HG02610 (cell line): ENCODE data around the gene CASP6.
"Not testable (repeated sequence)": the region's sequence is repeated elsewhere in the genome, so short reads cannot be mapped to it uniquely, and the experiment has no call there.

Experiments
- ATAC-seq: cut with Tn5 transposase; IDR thresholded peaks from one replicate; pipeline ENCODE4 v1.9.1; 2021; ENCODE audit warnings: mild to moderate bottlenecking, moderate library complexity; ENCODE audit not compliant: unreplicated experiment

Gene CASP6

DNA sequence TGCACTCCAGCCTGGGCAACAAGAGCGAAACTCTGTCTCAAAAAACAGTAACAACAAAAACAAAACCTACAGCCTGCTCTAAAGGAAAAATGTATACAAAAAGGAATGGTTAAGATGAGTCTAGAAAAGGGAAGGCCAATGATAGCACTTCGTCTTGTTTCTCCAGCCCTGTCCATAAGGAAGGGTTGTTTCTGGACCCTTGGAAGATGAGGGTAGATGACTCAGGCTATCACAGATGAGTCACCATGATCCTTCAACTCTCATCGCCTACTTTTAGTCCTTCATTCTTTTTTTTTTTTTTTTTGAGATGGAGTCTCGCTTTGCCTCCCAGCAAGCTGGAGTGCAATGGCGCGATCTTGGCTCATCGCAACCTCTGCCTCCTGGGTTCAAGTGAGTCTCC lies 17.8 kb upstream of the CASP6 start:
- ATAC-seq = no peak

DNA sequence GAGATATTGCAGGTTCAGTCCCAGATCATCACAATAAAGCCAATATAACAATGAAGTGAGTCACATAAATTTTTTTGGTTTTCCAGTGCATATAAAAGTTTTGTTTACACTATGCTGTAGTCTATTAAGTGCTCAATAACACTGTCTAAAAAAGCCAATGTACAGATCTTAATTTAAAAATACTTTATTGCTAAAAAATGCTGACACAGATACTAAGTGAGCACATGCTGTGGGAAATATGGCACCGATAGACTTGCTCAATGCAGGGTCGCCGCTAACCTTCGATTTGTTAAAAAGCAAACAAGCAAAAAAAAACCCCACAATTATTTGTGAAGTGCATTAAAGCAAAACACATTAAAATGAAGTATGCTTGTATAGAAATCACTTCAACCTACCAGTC lies 16.4 kb upstream of the CASP6 start:
- ATAC-seq = no peak

DNA sequence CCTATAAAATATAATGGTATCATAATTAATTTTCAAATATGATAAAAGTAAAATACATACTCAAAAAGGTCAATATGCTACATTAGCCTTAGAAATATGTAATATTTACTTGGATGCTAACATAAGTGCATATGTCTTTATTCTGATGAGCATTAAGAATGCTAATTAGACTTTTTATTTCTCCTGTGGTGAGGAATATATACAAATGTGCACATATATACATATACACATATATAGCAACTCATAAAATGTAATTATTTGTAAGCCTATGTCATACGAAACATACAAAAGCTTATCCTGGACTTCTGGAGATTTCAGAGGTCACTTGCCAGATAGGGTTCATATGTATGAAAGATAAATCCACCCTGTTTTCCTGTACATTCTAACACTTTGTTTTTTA lies 15.5 kb upstream of the CASP6 start:
- no peak for ATAC-seq

DNA sequence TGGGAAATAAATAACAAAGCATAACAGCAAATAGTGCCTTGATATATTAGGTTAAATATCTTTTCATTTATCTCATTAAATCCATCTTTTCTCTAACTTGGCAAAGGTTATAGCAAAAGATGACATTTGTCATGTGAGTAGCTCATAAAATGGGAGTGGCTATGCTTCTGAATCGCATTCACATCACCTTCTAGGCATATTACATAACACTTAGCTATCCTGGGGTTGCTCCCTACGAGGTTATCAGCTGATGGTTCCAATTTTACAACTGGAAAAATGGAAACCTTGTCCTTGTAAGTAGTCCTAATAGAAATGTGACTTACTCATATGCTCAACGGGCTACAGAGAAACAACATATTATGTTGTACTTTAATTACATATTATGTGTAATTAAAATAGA lies 10.3 kb upstream of the CASP6 start:
- no peak for ATAC-seq

DNA sequence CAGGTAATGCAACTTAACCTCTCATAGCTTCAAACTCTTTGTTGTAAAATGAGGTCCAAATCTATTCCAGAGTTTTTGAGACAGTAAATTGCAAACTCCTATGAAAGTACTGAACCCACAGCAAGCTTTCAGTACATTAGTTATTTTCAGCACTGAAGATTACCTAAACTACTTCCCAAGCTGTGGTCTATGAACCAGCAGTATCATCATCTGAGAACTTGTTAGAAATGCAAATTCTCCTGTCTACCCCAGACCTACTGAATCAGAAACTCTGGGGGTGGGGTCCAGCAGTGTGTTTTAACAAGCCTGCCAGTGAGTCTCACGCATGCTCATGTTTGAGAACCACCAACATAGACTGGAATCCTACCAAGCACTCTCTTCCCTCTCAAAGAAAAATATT lies 5.7 kb upstream of the CASP6 start:
- peak; percentile 97 for ATAC-seq

DNA sequence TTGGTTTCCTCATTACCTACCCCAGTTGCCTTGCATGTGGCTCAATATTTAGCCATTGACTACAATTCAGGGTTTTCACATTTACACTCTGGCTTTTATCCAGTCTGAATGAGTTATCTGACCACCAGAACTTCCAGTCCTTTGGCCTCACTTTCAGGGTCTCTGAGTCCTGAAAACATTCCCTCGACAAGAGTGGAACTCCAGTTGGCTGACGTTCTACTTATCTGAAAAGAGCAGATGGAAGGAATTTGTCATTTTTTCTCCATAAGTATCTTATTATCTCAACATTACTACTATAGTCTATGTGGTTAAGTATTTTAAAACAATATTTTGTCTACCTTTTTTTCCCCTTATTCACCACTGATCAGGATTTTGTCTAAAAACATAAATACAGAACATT lies 5.2 kb upstream of the CASP6 start:
- no peak for ATAC-seq

DNA sequence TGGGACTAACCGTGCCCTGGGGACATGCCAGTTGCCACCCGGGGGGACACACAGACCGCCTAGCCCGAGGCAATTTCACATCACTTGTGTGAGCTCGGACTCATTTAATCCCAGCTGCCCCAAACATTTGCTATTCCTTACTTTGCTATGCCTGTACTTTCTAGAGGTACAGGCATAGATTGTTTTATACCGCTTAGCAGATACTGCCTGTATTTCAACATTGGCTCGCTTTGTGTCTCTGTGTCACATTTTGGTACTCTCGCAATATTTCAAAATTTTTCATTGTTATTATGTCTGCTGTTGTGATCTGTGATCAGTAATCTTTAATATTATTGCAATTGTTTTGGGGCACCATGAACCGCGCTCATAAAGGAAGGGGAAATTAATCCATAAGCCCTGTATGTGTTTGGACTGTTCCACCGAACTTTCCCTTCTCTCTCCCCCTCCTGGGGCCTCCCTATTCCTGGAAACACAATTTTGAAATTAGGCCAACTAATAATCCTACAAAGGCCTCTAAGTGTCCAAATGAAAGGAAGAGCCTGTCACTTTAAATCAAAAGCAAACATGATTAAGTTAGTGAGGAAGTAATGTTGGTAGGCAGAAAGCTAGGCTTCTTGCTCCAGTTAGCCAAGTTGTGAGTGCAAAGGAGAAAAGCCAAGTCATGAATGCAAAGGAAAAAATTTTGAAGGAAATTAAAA lies 568 bp upstream of the CASP6 start:
- ATAC-seq = no peak

DNA sequence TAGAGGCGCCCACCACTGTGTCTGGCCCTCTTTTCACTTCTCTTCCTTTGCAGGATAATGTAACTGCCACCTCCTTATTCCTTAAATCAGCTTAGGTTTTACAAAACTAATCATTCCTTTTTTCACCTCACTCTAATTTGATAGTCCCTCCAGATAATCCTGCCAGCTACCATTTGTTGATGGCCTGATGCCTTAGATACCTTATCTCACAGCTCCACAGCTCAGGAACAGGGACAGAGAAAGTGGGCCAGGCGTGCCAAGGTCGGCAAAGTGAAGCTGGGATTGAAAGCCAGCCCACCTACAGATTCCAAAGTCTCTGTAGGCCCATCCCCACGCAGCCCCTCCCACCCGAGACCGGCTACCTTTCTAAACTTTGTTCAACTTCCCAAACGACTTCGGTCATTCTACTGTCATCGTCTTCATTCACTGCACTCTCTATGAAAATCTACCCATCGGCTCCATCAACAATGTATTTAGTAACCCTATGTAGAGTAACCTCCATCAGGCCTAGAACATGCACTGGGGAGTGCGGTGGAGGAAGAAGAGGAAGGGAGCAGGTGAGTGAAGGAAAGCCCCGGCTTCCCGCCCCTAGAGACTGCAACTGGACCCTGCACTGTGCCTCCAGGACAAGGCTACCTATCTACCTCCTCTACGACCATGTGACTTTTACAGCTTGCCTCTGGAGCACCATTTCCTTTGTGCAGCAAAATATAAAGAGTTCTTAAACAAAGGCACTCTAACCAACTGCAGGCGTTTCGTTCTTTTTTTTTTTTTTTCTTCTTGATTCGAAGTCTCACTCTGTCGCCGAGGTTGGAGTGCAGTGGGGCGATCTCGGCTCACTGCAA lies 1.5 kb downstream of the CASP6 start:
- no peak for ATAC-seq

DNA sequence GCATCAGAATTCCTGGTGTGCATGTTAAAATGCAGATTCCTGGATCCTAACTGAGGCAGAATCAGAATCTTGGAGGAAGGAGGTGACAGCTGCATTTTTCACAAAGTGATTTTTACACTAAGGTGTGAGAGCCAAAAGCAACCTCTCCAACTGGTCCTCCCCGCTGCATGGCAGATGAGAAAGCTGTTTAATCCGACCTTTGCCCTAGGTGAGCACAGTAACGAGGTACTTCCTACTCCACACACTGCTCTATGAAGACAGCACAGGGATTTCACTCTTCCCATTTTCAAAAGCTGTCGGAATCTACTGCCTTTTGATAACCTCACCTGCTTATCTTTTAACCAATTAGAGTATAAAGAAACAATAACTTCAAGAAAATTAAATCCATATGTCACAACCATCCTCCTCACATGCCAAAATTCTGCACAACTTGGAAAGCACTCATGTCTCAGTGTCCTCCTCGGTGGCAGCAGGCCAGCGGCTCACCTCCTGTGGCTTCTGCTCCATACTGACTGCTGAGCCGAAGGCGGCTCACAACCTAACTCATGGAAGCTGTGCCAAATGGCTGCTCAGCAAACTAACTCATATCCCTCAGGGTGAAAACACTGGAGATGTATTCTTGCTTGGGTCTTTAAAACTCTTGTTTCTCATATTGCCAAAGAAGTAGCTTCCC lies 3.6 kb downstream of the CASP6 start:
- ATAC-seq = no peak

DNA sequence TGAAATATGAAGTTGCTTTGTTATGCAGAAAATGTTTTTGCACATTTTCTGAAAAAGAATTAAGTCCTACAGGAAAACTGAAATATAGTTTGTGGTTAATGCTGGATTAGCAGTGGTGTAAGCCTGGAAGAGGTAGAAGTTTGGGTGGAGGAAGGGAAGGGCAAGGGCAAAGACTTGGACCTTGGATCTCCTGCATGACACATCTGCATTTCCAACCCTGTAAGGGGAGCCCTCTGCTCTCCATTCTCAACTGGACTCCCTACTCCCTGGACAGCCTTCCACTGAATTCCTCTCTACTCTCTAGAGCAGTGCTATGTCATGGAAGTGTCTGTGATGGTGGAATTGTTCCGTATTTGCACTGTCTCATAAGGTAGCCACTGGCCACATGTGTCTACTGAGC lies 4.6 kb downstream of the CASP6 start:
- no peak for ATAC-seq

DNA sequence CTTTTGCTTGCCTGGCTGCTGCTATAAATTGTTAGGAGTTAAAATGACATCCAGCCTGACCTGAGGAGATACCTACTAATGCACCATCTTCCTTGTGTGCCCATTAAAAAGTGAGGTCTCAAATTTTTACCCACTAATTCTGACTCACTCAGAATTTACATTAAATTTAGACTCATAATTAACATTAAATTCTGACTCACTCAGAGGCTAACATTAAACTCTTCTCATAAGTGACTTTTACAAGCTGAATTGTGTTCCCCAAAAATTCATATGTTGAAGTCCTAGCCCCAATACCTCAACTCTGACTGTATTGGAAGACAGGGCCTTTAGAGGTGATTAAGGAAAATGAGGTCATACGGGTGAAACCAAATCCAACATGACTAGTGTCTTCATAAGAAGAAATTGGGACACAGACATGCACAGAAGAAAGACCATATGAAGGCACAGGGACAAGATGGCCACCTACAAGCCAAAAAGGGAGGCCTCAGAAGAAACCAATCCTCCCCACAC lies 11.8 kb downstream of the CASP6 start:
- ATAC-seq = no peak

DNA sequence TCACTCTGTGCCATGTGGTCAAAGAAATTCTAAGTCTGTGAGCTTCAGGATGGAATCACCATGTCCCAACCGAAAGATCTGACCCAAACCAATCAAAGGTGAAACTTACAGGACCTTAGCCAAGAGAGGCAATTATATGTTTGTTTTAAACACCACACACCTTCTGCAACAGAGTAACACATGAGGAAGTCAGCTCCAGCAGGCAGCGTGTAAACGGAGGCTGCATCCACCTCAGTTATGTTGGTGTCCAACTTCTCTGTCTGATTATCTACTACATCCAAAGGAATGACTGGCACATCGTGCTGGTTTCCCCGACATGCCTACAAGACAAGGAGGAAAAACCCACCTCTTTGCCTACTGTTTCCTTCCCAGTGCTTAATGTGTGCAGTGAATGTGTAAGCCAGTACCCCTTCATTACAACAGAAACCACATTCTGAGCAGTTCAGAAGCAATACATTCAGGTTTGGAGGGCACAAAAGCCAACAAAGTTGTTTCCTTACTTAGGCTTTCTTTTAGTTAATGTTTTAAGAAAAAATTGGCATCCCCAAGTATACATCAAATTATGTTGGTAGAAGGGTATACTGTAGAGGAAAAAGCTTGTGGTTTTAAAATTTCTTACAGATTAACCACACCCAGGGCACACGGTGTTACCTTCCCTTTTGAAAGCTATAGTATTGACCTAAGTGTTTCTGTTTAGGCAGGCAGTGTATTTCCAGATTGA lies 12.4 kb downstream of the CASP6 start:
- no peak for ATAC-seq

DNA sequence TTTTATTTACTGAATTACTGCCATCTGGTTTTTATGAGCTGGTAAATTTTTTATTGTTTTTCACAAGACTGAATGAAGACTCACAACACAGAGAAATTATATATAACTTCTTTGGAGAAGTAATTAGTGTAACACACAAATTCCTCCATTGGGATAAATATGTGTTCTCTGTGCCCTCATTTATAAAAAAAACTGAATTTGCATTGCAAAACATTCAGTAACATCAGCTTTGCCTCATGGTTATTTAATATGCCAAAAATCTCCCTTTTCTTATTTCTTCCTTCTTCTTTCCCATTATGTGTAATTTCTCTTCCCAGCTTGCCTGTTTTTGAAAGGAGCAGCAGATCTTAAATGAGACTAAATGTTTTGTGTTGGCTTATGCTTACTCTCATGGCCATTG lies 18.5 kb downstream of the CASP6 start:
- ATAC-seq = no peak

DNA sequence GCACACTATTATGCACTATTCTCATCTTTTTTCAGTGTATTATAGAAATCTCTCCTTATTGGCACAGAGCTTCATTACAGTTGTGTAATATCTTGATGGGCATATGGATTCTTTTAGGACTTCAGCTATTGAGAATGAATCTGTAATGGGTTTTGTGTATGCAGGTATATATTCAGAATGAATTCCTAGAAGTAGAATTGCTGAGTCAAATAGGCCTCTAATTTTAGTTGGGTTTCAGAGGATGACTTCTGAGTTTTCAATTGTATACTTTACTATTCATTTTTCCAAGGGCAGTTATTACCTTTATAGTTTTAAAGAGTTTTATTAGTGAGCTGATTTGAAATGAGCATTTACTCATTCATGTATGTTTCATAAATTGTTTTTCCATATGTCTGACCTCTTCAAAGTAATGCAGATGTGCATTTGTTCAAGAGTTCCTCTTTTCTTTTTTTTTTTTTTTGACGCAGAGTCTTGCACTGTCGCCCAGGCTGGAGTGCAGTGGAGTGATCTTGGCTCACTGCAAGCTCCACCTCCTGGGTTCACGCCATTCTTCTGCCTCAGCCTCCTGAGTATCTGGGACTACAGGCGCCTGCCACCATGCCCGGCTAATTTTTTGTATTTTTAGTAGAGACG lies 19.5 kb downstream of the CASP6 start:
- no peak for ATAC-seq

DNA sequence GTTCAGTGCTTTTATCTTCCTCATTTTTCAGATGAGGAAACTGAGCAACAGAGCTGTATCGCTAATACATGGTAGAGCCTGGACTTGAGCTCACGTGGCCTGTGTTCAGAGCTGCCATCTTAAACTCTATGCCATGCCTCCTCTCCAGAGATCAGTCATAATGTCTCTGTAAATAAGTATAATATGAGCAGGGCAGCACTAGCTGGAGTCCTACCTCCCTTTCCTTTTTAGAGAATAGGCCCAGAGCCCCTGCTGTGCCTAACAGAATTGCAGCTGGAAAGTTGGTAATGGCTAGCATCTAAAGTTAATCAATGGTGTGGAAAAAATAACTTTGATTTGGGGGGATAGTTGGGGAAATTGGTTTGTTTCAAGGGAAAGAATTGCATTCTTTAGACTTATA lies 20.4 kb downstream of the CASP6 start:
- no peak for ATAC-seq

DNA sequence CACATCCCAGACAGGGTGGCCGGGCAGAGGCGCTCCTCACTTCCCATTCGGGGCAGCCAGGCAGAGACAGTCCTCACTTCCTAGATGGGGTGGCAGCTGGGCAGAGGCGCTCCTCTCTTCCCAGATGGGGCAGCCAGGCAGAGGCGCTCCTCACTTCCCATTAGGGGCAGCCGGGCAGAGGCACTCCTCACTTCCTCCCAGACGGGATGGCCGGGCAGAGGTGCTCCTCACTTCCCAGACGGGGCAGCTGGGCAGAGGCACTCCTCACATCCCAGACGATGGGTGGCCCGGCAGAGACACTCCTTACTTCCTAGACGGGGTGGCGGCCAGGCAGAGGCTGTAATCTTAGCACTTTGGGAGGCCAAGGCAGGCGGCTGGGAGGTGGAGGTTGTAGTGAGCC lies 24.3 kb downstream of the CASP6 start:
- ATAC-seq = not testable (repeated sequence)

DNA sequence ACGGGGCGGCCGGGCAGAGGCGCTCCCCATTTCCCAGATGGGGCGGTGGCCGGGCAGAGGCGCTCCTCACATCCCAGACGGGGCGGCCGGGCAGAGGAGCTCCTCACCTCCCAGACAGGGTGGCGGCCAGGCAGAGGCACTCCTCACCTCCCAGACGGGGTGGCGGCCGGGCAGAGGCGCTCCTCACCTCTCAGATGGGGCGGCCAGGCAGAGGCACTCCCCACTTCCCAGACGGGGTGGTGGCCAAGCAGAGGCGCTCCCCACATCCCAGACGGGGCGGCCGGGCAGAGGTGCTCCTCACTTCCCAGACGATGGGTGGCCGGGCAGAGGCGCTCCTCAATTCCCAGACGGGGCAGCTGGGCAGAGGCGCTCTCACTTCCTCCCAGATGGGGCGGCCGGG lies 24.8 kb downstream of the CASP6 start:
- not testable (repeated sequence) for ATAC-seq

DNA sequence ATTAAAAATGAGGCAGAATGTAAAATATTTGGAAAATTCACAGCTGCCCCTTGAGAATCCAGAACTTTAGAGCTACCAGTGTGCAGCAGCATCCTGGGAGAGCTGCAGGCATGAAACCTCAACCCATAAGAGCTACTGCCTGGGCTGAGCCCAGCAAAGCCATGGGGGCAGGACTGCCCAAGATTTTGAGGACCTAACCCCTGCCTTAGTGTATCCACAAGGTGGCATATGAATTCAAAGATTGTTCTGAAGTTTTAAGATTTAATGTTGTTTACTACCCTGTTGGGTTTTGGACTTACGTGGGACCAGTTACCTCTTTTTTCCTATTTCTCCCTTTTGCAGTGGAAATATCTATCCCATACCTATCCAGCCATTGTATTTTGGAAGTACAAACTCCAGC lies 26.4 kb downstream of the CASP6 start:
- no peak for ATAC-seq

DNA sequence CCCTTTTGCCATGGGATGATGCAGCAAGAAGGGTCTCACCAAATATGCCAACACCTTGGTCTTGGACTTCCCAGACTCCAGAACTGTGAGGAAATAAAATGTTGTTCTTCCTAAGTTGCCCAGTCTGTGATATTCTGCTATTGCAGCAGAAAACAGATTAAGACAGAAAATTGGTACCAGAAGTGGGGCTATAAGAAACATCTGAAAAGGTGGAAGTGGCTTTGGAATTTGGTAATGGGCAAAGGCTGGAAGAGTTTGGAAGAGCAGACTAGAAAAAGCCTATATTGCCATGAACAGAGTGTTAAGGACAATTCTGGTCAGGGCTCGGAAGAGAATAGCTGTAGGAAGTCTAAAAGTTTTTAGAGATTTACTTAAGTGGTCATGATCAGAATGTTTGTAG lies 27.4 kb downstream of the CASP6 start:
- no peak for ATAC-seq

DNA sequence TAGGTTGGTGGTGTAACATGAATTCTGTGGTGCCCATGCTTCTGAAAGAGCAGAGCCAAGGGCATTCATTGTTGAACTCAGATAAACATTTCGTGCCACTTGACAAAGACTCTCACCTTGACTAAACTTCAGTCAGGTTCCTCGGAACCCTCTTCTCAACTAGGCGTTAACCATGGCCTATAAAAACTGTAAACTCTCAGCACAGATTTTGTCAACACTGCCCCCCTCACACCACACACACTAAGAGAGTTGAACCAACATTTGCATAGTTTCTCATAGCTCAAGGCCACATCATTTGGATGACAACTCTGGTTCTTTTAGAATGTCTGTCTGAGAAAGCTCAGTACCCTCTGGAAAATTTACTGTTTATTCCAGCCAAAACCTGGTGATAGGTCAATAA lies 28.1 kb downstream of the CASP6 start:
- peak; percentile 81 for ATAC-seq

DNA sequence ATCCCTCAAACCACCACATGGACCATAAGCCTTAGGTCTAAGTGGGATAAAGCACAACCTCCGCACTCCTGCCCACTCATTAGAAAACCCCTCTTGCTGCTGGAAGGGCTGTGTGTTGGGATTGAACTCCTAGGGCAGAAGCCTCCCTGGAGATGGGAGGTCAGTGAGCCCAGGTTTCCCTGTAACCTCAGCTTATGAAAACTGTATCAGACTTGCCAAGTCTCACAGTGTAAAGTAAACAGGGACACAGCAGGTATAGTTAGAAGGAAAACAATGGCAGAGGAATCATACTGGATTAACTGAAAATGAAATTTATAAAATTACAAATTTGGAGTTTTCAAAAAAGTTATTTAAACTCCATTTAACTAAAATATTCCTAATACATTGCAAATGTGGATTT lies 29.9 kb downstream of the CASP6 start:
- ATAC-seq = no peak
